Activated CD4-positive, alpha-beta T cell treated with anti-CD3 and anti-CD28 coated beads for 24 hours (primary cell): ENCODE data around the gene UBAP2.

Source experiments
- DNase-seq, 2 donors: peaks; one replicate each; pipeline ENCODE4 v3.0.0-alpha.2; 2020; ENCODE audit warnings: low read depth in 2 of 2

UBAP2 gene

GRCh38 chr9:33923998-33924701 is 124.5 kb downstream of the UBAP2 start:
- DNase-seq, result no peak

- no peak for DNase-seq
Measured at GRCh38 chr9:33923079-33923478, 125.6 kb downstream of the UBAP2 start.

- no peak for DNase-seq
Measured at GRCh38 chr9:33921967-33922895, 126.5 kb downstream of the UBAP2 start.

GRCh38 chr9:33919276-33919897 is 129.3 kb downstream of the UBAP2 start:
- DNase-seq, result no peak

GRCh38 chr9:33917036-33917435 is 131.7 kb downstream of the UBAP2 start:
- DNase-seq, result no peak

GRCh38 chr9:33914887-33915628 is 133.6 kb downstream of the UBAP2 start:
- DNase-seq, result no peak

- no peak for DNase-seq
Measured at GRCh38 chr9:33913541-33913940, 135.1 kb downstream of the UBAP2 start.

- no peak for DNase-seq
Measured at GRCh38 chr9:33908749-33909148, 139.9 kb downstream of the UBAP2 start.

GRCh38 chr9:33908114-33908513 is 140.6 kb downstream of the UBAP2 start:
- DNase-seq, result no peak

GRCh38 chr9:33907347-33907746 is 141.3 kb downstream of the UBAP2 start:
- no peak for DNase-seq

GRCh38 chr9:33906769-33907168 is 141.9 kb downstream of the UBAP2 start:
- DNase-seq, result no peak

- DNase-seq, result no peak
Measured at GRCh38 chr9:33905137-33905536, 143.6 kb downstream of the UBAP2 start.

GRCh38 chr9:33903157-33903780 is 145.4 kb downstream of the UBAP2 start:
- no peak for DNase-seq

- DNase-seq, result no peak
Measured at GRCh38 chr9:33894316-33894715, 154.4 kb downstream of the UBAP2 start.

- no peak for DNase-seq
Measured at GRCh38 chr9:33893861-33894260, 154.8 kb downstream of the UBAP2 start.

- no peak for DNase-seq
Measured at GRCh38 chr9:33885948-33886347, 162.7 kb downstream of the UBAP2 start.

GRCh38 chr9:33884856-33885701 is 163.6 kb downstream of the UBAP2 start:
- no peak for DNase-seq

- no peak for DNase-seq
Measured at GRCh38 chr9:33881635-33882034, 167.1 kb downstream of the UBAP2 start.

- DNase-seq, result no peak
Measured at GRCh38 chr9:33880211-33881089, 168.2 kb downstream of the UBAP2 start.
